Body of pancreas (tissue), 4 donors: ENCODE measurements around the gene WLS.

Experiments
- POLR2A ChIP-seq, 3 donors: fragments of 450-650 bp; IDR thresholded peaks; one replicate each; pipeline ENCODE4 v1.6.1; 2016; ENCODE audit warnings: antibody characterized with exemption in 3 of 3, mild to moderate bottlenecking in 2 of 3
- TF ChIP-seq, protein P1 (sequence below), 7 experiments: fragments of 450-650 bp in 4 of 7; fragments of 200-600 bp in 3 of 7; sonication (generic) in 3 of 7; IDR thresholded peaks; one replicate each; pipeline ENCODE4 v1.5.1; 2016 to 2019; ENCODE audit warnings: antibody characterized with exemption in 7 of 7

DNA sequence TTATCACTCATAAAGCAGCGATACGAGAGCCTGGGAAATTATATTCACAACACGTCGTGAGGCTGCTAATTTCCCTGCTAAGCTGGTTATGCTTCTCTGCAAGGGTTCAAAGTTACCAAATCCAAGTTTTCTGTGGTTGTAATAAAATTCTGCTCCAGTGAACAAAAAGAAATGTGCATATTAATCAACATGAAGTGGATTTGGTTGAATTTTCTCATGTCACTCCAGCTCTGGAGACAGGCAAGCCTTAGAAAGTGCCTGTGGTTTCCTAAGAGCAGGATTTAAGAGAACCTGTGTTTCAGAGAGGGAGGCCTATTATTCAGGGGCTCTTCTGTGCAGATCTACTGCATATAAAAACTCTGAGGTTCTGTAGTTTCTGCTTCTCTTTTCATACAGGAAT is 87.5 kb downstream of the WLS start:
- TF ChIP-seq, protein P1, sequence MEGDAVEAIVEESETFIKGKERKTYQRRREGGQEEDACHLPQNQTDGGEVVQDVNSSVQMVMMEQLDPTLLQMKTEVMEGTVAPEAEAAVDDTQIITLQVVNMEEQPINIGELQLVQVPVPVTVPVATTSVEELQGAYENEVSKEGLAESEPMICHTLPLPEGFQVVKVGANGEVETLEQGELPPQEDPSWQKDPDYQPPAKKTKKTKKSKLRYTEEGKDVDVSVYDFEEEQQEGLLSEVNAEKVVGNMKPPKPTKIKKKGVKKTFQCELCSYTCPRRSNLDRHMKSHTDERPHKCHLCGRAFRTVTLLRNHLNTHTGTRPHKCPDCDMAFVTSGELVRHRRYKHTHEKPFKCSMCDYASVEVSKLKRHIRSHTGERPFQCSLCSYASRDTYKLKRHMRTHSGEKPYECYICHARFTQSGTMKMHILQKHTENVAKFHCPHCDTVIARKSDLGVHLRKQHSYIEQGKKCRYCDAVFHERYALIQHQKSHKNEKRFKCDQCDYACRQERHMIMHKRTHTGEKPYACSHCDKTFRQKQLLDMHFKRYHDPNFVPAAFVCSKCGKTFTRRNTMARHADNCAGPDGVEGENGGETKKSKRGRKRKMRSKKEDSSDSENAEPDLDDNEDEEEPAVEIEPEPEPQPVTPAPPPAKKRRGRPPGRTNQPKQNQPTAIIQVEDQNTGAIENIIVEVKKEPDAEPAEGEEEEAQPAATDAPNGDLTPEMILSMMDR (IDR thresholded peaks at IDR 0.05) = no peak
- no peak for TF ChIP-seq POLR2A (IDR thresholded peaks at IDR 0.05)
